ENCODE measurements around the gene SPON2. TPM values are rescaled to one million over a fixed set of nuclear protein-coding genes. Genes with fewer than 3 reads are reported as not detected.

Gene SPON2
- polyA plus RNA-seq, 2 of the 4 experiments (the other 2 are of a cell fraction): 0.12 to 0.54 TPM

DNA sequence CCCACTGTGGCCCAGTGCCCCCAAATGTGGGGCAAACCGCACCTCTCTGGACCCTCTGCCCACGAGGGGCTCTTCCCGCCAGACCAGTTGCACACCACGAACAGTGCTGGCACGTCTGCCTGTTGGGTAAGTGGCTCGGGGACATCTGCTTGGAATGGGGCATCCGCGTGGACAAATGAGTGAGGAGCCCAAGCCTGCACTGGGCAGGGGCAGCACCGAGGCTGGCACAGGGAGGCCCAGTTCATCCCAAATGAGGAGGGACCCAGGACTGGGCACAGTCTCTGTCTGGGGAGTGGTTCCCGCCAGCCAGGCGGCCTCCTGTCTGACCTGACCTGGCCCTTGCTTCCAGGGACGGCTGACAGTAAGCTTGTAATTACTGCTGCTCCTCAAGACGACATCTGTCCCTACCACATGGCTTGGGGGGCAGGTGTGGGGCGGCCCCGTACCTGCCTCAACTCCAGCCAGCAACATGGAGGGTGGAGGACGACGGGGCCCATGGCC, 3.2 kb downstream of the SPON2 start:
- 89% methylated on average over 9 of the region's 17 CpGs for WGBS (ENCODE audit: missing lambda C conversion rate)
- TF ChIP-seq HOXB13 (CRISPR knock-in tag; IDR thresholded peaks at IDR 0.05; ENCODE audit: low read depth): no peak
- no peak for TF ChIP-seq CBX2 (IDR thresholded peaks at IDR 0.05; ENCODE audit: borderline replicate concordance, low read depth)
- TF ChIP-seq, protein P1, sequence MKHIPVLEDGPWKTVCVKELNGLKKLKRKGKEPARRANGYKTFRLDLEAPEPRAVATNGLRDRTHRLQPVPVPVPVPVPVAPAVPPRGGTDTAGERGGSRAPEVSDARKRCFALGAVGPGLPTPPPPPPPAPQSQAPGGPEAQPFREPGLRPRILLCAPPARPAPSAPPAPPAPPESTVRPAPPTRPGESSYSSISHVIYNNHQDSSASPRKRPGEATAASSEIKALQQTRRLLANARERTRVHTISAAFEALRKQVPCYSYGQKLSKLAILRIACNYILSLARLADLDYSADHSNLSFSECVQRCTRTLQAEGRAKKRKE (CRISPR knock-in tag; IDR thresholded peaks at IDR 0.05; ENCODE audit: low read depth): no peak
- TF ChIP-seq ZC3H11A (IDR thresholded peaks at IDR 0.05): no peak
- no peak overlapping the region for H3K4me3 ChIP-seq
- no peaks in the 10 kb centered on the region for H3K9me3 ChIP-seq
- ChIA-PET CTCF (interaction anchor here (1.4 to 3.7 kb wide), 2 partner anchors 11 to 18 kb away, joined by 4 to 15 read pairs; no protein-coding TSS in a partner anchor), POLR2A (no interaction called here)
- ATAC-seq (no peak), FAIRE-seq (no peak), DNase-seq (ENCODE audit: low read depth in 1 of 2, low spot score in 1 of 2) (no peak)
- peaks cover 21% of the 10 kb centered on the region for H3K4me1 ChIP-seq
- H3K27ac ChIP-seq: no peak overlapping the region
- H3K4me2 ChIP-seq: no peak overlapping the region

- Histone ChIP-seq H3K27ac (no peak overlapping the region), H3K9me3 (no peaks in the 10 kb centered on the region), H3K4me1 (peaks cover 13% of the 10 kb centered on the region), H3K4me3 (no peak overlapping the region), H3K4me2 (no peak overlapping the region)
- FAIRE-seq (no peak), DNase-seq (ENCODE audit: low read depth in 1 of 2, low spot score in 1 of 2) (no peak), ATAC-seq (peak in 1 of 2 experiments; percentile 17; a peak in 2 of 6 replicates)
- ChIA-PET CTCF (interaction anchor here (0.8 to 3.7 kb wide), 13 partner anchors 10 to 184 kb away, joined by 3 to 15 read pairs (median 4); no protein-coding TSS in a partner anchor), POLR2A (no interaction called here)
- WGBS (ENCODE audit: missing lambda C conversion rate): 74% methylated on average over 17 of the region's 21 CpGs
- TF ChIP-seq PHF8 (IDR thresholded peaks at IDR 0.05; ENCODE audit: borderline replicate concordance, low read depth): no peak
These were observed 3.9 kb downstream of the SPON2 start for GRCh38 chr4:1168191-1169101.

- TF ChIP-seq CBX2 (IDR thresholded peaks at IDR 0.05; ENCODE audit: borderline replicate concordance, low read depth): no peak
- peak; percentile 79 for TF ChIP-seq SMC3 (IDR thresholded peaks at IDR 0.05)
- TF ChIP-seq CTCF (IDR thresholded peaks at IDR 0.05): peak; percentile 67
- TF ChIP-seq RAD21 (conservative IDR thresholded peaks at IDR 0.05 in 1 of 2, IDR thresholded peaks at IDR 0.05 in 1 of 2): peak; percentile 62 to 71
- TF ChIP-seq NFE2L2 (conservative IDR thresholded peaks at IDR 0.05; ENCODE audit: low read length): no peak
- no peak for FAIRE-seq
- DNase-seq (ENCODE audit: low read depth in 1 of 2, low spot score in 1 of 2): peak; percentile 35 to 39
- CTCF ChIA-PET: interaction anchor here (0.6 to 3.7 kb wide), 20 partner anchors 8 to 475 kb away, joined by 3 to 15 read pairs (median 4); no protein-coding TSS in a partner anchor
- peak; percentile 79 to 93 for ATAC-seq
- POLR2A ChIA-PET: no interaction called here
- WGBS (ENCODE audit: missing lambda C conversion rate): 52% methylated on average over 34 of the region's 51 CpGs
- Histone ChIP-seq H3K27ac (peak overlapping the region in 1 of 2 experiments; percentile 63; a peak in 2 of 6 replicates), H3K4me2 (peak overlapping the region; percentile 62; the same call in 2 of the 3 replicates), H3K9me3 (no peaks in the 10 kb centered on the region), H3K4me3 (no peak overlapping the region), H3K4me1 (peaks cover 4% of the 10 kb centered on the region; the same call in 1 of the 3 replicates)
These were observed 5.0 kb downstream of the SPON2 start for GRCh38 chr4:1167244-1167949.

DNA sequence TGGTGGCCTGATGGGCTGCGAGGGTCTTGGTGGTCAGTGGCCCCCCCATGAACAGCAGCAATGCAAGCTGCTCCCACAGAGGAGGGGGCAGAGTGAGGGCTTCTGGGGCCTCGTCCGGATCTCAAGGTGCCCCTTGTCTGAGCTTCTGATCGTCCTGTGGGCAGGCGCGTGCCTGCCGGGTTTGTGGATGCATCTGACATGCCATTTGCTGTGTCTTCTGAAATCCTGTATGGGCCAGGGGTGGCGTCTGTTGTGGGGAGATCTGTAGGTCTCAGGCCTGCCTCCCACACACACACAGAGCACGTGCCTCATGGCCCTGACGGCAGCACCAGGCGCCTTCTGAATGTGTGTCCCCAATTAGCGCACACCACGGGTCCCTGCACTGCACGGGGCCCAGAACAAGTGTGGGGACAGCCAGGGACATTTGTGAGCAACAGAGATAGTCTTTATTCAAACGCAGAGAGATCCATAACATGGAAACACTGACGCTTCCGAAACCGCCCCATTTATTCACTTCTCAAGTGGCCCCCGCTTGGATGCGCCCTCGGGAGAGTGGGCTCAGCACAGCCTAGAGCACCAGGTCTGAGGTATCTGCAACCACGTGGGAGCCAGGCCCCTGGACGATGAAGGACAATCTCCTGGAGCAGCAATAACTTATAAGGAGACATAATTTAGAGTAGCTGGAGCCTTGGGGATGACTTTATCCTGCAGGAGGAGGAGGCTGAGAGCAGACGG, 5.7 kb downstream of the SPON2 start:
- WGBS (ENCODE audit: missing lambda C conversion rate): 49% methylated on average over 12 of the region's 24 CpGs
- H3K27ac ChIP-seq: no peak overlapping the region
- FAIRE-seq (no peak), DNase-seq (ENCODE audit: low read depth in 1 of 2, low spot score in 1 of 2) (no peak), ATAC-seq (peak; percentile 5 to 48; a peak in 3 of 6 replicates)
- CTCF ChIA-PET: interaction anchor here (0.7 to 3.7 kb wide), 19 partner anchors 8 to 345 kb away, joined by 3 to 15 read pairs (median 4); no protein-coding TSS in a partner anchor
- H3K9me3 ChIP-seq: no peaks in the 10 kb centered on the region
- H3K4me1 ChIP-seq: 0 out of 3 replicates have a peak, but pooled peaks cover 3% of the 10 kb centered on the region
- H3K4me3 ChIP-seq: no peak overlapping the region
- POLR2A ChIA-PET: no interaction called here
- no peak overlapping the region for H3K4me2 ChIP-seq
- TF ChIP-seq POLR2AphosphoS2 (conservative IDR thresholded peaks at IDR 0.05; ENCODE audit: low read length) (no peak), FOXS1 (CRISPR knock-in tag; IDR thresholded peaks at IDR 0.05) (no peak), ZC3H11A (IDR thresholded peaks at IDR 0.05) (no peak), FOSB (CRISPR knock-in tag; IDR thresholded peaks at IDR 0.05) (no peak), MAX (IDR thresholded peaks at IDR 0.05) (no peak), PHF8 (IDR thresholded peaks at IDR 0.05; ENCODE audit: borderline replicate concordance, low read depth) (no peak), NFE2L2 (conservative IDR thresholded peaks at IDR 0.05; ENCODE audit: low read length) (no peak), HOXB13 (CRISPR knock-in tag; IDR thresholded peaks at IDR 0.05; ENCODE audit: low read depth) (no peak), NR3C1 (IDR thresholded peaks at IDR 0.05) (no peak), CTCF (IDR thresholded peaks at IDR 0.05) (no peak), HEYL (CRISPR knock-in tag; IDR thresholded peaks at IDR 0.05) (no peak), CHD4 (IDR thresholded peaks at IDR 0.05; ENCODE audit: borderline replicate concordance) (no peak)

All from A549 (cell line).